SH-SY5Y (cell line): ENCODE data around the gene SYT7.

ENCODE experiments used
- GATA2 ChIP-seq: IDR thresholded peaks from 2 replicates; pipeline ENCODE4 v1.6.1; 2011; ENCODE audit warnings: mild to moderate bottlenecking, low read depth, low read length
- GATA3 ChIP-seq: IDR thresholded peaks from 2 replicates; pipeline ENCODE4 v1.6.1; 2011; ENCODE audit warnings: low read depth, mild to moderate bottlenecking, low read length, moderate library complexity

DNA sequence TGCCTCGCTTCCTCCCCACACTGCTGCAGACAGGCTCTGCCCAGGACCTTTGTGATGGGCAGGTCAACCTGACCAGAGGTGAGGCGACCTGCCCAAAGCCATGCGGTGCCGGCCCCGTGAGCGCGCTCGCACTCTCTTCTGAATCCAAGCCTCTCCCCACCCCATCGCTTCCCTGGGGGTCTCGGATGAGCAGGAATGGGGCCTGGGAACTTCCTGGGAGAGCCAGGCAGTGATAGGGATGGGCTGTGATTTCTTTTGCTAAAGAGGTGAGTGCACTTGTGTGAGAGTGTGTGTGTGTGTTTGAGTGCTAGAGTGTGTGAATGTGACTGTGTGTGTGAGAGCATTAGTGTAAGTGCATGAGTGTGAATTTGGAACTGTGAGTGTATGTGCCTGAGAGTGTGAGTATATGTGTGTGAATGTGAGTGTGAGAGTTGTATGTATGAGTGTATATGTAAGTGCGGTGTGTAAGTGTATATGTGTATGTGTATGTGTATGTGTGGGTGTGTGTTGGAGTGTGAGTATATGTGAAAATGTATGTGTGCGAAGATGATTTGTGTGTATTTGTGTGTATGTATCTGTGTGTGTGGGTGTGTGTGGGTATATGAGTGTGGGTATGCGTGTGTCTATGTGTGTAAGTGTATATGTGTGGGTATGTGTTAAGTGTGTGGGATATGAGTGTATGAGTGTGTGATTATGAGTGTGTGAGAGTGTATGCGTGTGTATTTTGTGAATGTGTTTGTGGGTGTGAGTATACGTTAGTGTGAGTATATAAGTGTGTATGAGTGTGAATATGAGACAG is 84.1 kb downstream of the SYT7 start:
- TF ChIP-seq GATA2 (no peak), GATA3 (no peak)
